Measurements from ENCODE around the gene RPL26. TPM values are rescaled to one million over a fixed set of nuclear protein-coding genes. Genes with fewer than 3 reads are reported as not detected.
"Not testable (repeated sequence)": the region's sequence is repeated elsewhere in the genome, so short reads cannot be mapped to it uniquely, and the experiment has no call there.

The RPL26 gene
- total RNA-seq, 4 donors from 2014 or later, result 2,419 to 4,673 (median 3,203) TPM

GRCh38 chr17:8382052-8382879 is 727 bp downstream of the RPL26 start:
- H3K36me3 ChIP-seq, result peaks cover 44% of the 10 kb centered on the region
- peak overlapping the region; percentile 81 for H3K27ac ChIP-seq
- 19% methylated on average over 27 of the region's 27 CpGs for WGBS
- TF ChIP-seq EP300 (IDR thresholded peaks at IDR 0.05) (no peak), CTCF (IDR thresholded peaks at IDR 0.05) (no peak), POLR2AphosphoS5 (IDR thresholded peaks at IDR 0.05) (no peak), POLR2A (IDR thresholded peaks at IDR 0.05) (no peak)
- H3K4me3 ChIP-seq, result peak overlapping the region; percentile 76
- no peaks in the 10 kb centered on the region for H3K9me3 ChIP-seq
- H3K4me1 ChIP-seq, result peaks cover 41% of the 10 kb centered on the region
- no peak for DNase-seq (ENCODE audit: low spot score in 2 of 2)
- H3K27me3 ChIP-seq, result no peaks in the 10 kb centered on the region

- DNase-seq (ENCODE audit: low spot score in 2 of 2), result no peak
- 54% methylated on average over 3 of the region's 3 CpGs for WGBS
- H3K27me3 ChIP-seq, result no peaks in the 10 kb centered on the region
- no peak overlapping the region for H3K4me3 ChIP-seq
- H3K36me3 ChIP-seq, result peaks cover 46% of the 10 kb centered on the region
- TF ChIP-seq EP300 (IDR thresholded peaks at IDR 0.05), result no peak
- TF ChIP-seq POLR2A (IDR thresholded peaks at IDR 0.05), result no peak
- no peak for TF ChIP-seq CTCF (IDR thresholded peaks at IDR 0.05)
- no peak for TF ChIP-seq POLR2AphosphoS5 (IDR thresholded peaks at IDR 0.05)
- H3K27ac ChIP-seq, result no peak overlapping the region
- peaks cover 58% of the 10 kb centered on the region for H3K4me1 ChIP-seq
- no peaks in the 10 kb centered on the region for H3K9me3 ChIP-seq
These were observed 2.9 kb downstream of the RPL26 start for GRCh38 chr17:8380049-8380448.

- not testable (repeated sequence) for H3K27ac ChIP-seq; H3K4me3 ChIP-seq; H3K27me3 ChIP-seq; H3K9me3 ChIP-seq; DNase-seq (ENCODE audit: low spot score in 2 of 2)
- Histone ChIP-seq H3K4me1 (peaks cover 53% of the 10 kb centered on the region), H3K36me3 (peaks cover 46% of the 10 kb centered on the region)
- 81% methylated on average over 8 of the region's 8 CpGs for WGBS
These were observed 4.9 kb downstream of the RPL26 start for GRCh38 chr17:8378117-8378516.

- 85% methylated on average over 4 of the region's 4 CpGs for WGBS
- TF ChIP-seq POLR2A (IDR thresholded peaks at IDR 0.05) (no peak), POLR2AphosphoS5 (IDR thresholded peaks at IDR 0.05) (no peak), CTCF (IDR thresholded peaks at IDR 0.05) (no peak), EP300 (IDR thresholded peaks at IDR 0.05) (no peak)
- Histone ChIP-seq H3K36me3 (peaks cover 46% of the 10 kb centered on the region), H3K4me3 (no peak overlapping the region), H3K27ac (no peak overlapping the region), H3K4me1 (peaks cover 52% of the 10 kb centered on the region), H3K9me3 (no peaks in the 10 kb centered on the region), H3K27me3 (no peaks in the 10 kb centered on the region)
- no peak for DNase-seq (ENCODE audit: low spot score in 2 of 2)
These were observed 5.6 kb downstream of the RPL26 start for GRCh38 chr17:8377422-8377821.

GRCh38 chr17:8376271-8377067 is 6.5 kb downstream of the RPL26 start, which contains the start of gene KRABD2:
Gene KRABD2 (minus strand): TSS chr17:8376704.
- H3K4me3 ChIP-seq, result peak within 1 kb of the TSS; percentile 73
- peak; percentile 93 to 94 for DNase-seq (ENCODE audit: low spot score in 2 of 2)
- H3K27me3 ChIP-seq, result no peaks in the 10 kb centered on the region
- 1% methylated on average over 28 of the region's 41 CpGs for WGBS
- peaks cover 46% of the 10 kb centered on the region for H3K36me3 ChIP-seq
- peak within 1 kb of the TSS; percentile 83 for H3K27ac ChIP-seq
- peaks cover 43% of the 10 kb centered on the region for H3K4me1 ChIP-seq
- TF ChIP-seq CTCF (IDR thresholded peaks at IDR 0.05) (peak in 1 of 2 donors; percentile 70), POLR2AphosphoS5 (IDR thresholded peaks at IDR 0.05) (peak in 2 of 3 donors; percentile 36 to 44), EP300 (IDR thresholded peaks at IDR 0.05) (no peak), POLR2A (IDR thresholded peaks at IDR 0.05) (peak in 1 of 2 donors; percentile 50)
- no peaks in the 10 kb centered on the region for H3K9me3 ChIP-seq
